Jurkat, Clone E6-1 (cell line): Measurements from ENCODE around the gene DIP2B.

Experiments
- DNase-seq: peaks from one replicate; pipeline ENCODE4 v3.0.0-alpha.2; 2011; ENCODE audit warnings: low read depth, low spot score
- H3K4me3 ChIP-seq: 2 replicates; pipeline ENCODE4 v1.5.1; 2011; ENCODE audit warnings: mild to moderate bottlenecking, low read length, control low read depth, moderate library complexity

Gene DIP2B

GRCh38 chr12:50689437-50689836 is 184.7 kb downstream of the DIP2B start:
- DNase-seq = no peak
- H3K4me3 ChIP-seq = no peak overlapping the region

GRCh38 chr12:50690925-50691324 is 186.1 kb downstream of the DIP2B start:
- no peak for DNase-seq
- no peak overlapping the region for H3K4me3 ChIP-seq

GRCh38 chr12:50695961-50696360 is 191.2 kb downstream of the DIP2B start:
- no peak for DNase-seq
- no peak overlapping the region for H3K4me3 ChIP-seq

- no peak for DNase-seq
- no peak overlapping the region for H3K4me3 ChIP-seq
These were observed 192.1 kb downstream of the DIP2B start for GRCh38 chr12:50696931-50697330.

- no peak for DNase-seq
- H3K4me3 ChIP-seq = no peak overlapping the region
These were observed 194.4 kb downstream of the DIP2B start for GRCh38 chr12:50699154-50699553.

GRCh38 chr12:50699940-50700339 is 195.2 kb downstream of the DIP2B start:
- no peak for DNase-seq
- no peak overlapping the region for H3K4me3 ChIP-seq

GRCh38 chr12:50706606-50707005 is 201.8 kb downstream of the DIP2B start:
- no peak for DNase-seq
- H3K4me3 ChIP-seq = no peak overlapping the region

GRCh38 chr12:50707396-50707795 is 202.6 kb downstream of the DIP2B start:
- no peak for DNase-seq
- H3K4me3 ChIP-seq = no peak overlapping the region

GRCh38 chr12:50708631-50709030 is 203.8 kb downstream of the DIP2B start:
- no peak overlapping the region for H3K4me3 ChIP-seq

GRCh38 chr12:50711121-50711520 is 206.3 kb downstream of the DIP2B start:
- no peak overlapping the region for H3K4me3 ChIP-seq
- DNase-seq = no peak

More at GRCh38 chr12:50708631-50709030, 203.8 kb downstream of the DIP2B start:
- DNase-seq = no peak

GRCh38 chr12:50715174-50715573 is 210.4 kb downstream of the DIP2B start:
- DNase-seq = no peak
- no peak overlapping the region for H3K4me3 ChIP-seq

GRCh38 chr12:50718760-50719159 is 214.0 kb downstream of the DIP2B start:
- no peak for DNase-seq
- H3K4me3 ChIP-seq = no peak overlapping the region

- DNase-seq = no peak
- no peak overlapping the region for H3K4me3 ChIP-seq
These were observed 215.3 kb downstream of the DIP2B start for GRCh38 chr12:50720085-50720484.

- H3K4me3 ChIP-seq = no peak overlapping the region
- no peak for DNase-seq
These were observed 215.7 kb downstream of the DIP2B start for GRCh38 chr12:50720501-50720900.

GRCh38 chr12:50723865-50724264 is 219.1 kb downstream of the DIP2B start:
- DNase-seq = no peak
- H3K4me3 ChIP-seq = no peak overlapping the region

GRCh38 chr12:50725011-50725942 is 220.5 kb downstream of the DIP2B start:
- no peak overlapping the region for H3K4me3 ChIP-seq
- DNase-seq = no peak

- DNase-seq = no peak
- no peak overlapping the region for H3K4me3 ChIP-seq
These were observed 222.7 kb downstream of the DIP2B start for GRCh38 chr12:50727466-50727865.

GRCh38 chr12:50728417-50728816 is 223.6 kb downstream of the DIP2B start:
- no peak for DNase-seq
- no peak overlapping the region for H3K4me3 ChIP-seq

GRCh38 chr12:50728841-50729240 is 224.1 kb downstream of the DIP2B start:
- DNase-seq = no peak

GRCh38 chr12:50732591-50732990 is 227.8 kb downstream of the DIP2B start:
- no peak for DNase-seq
- no peak overlapping the region for H3K4me3 ChIP-seq

More at GRCh38 chr12:50728841-50729240, 224.1 kb downstream of the DIP2B start:
- H3K4me3 ChIP-seq = no peak overlapping the region

GRCh38 chr12:50733706-50734105 is 228.9 kb downstream of the DIP2B start:
- no peak for DNase-seq
- H3K4me3 ChIP-seq = no peak overlapping the region
